GM10847 (cell line): ENCODE results near the gene SLC27A3.

Experiments
- POLR2A ChIP-seq: IDR thresholded peaks from 2 replicates; pipeline ENCODE4 v1.6.1; 2011; ENCODE audit not compliant: insufficient read length; ENCODE audit errors: extremely low read depth

The SLC27A3 gene

GRCh38 chr1:153789478-153790034 lies 14.3 kb downstream of the SLC27A3 start:
- no peak for TF ChIP-seq POLR2A

GRCh38 chr1:153790313-153790965 lies 15.2 kb downstream of the SLC27A3 start:
- no peak for TF ChIP-seq POLR2A

DNA sequence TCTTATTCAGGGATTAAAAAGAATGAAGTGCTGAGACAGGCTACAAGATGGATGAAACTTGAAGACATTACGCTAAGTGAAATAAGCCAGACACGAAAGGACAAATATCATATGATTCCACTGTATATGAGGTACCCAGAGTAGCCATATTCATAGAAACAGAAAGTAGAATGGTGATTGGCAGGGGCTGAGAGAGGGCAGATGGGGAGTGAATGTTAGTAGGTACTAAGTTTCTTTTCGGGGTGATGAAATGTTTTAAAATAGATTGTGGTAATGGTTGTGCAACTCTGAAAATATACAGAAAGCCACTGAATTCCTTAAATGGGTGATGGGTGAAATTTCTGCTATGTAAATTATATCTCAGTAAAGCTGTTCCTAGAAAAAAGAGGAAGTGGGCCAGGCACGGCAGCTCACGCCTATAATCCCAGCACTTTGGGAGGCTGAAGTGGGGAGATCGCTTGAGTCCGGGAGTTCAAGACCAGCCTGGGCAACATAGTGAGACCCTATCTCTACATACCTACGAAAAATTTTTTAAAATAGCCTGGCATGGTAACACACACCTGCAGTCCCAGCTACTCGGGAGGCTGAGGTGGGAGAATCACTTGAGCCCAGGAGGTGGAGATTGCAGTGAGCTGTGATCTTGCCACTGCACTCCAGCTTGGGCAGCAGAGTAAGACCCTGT lies 15.9 kb downstream of the SLC27A3 start:
- no peak for TF ChIP-seq POLR2A

DNA sequence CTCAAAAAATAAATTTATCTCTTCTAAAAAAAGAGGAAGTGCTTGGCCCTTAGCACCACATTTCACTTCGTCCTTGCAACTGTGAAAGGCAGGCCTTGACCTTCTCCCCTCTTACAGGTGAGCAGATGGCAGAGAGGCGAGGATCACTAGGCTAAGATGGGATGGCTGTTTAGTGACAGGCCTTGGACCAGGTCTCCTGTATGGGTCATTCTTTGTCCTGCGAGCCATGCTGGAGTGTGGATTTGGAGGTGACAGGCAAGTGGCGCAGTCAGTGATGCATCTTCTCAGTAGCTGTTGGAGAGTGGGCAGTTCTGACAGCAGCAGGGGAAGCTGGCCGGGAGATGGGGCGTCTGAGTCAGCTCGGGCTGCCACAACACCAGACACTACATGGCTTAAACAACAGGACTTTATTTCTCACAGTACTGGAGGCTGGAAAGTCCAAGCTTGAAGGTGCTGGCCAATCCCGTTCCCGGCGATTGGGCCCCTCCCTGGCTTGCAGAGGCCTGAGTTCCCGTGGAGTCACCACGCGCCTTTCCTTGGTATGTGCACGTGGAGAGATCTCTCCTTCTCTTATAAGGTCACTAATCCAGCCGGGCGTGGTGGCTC lies 16.5 kb downstream of the SLC27A3 start:
- TF ChIP-seq POLR2A = no peak

DNA sequence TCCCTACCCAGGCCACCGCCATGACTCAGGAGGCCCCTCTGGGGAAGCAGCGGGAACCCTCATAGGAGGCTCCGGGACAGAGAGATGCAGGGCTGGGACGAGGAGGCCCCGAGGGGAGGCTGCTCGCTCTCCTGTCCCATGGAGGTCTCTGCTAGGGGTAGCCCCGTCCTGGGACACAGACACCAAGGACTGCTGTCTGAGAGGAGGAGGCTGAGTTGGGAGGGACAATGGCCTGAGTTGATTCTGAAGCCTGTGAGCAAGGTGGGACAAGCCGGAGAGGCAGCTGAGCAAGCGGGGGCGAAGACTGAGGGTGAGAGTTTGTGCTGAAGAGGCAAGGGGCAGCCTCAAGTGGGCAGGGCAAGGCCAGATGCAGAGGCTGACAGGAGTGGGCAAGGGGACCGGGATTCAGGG lies 17.4 kb downstream of the SLC27A3 start:
- TF ChIP-seq POLR2A = no peak

DNA sequence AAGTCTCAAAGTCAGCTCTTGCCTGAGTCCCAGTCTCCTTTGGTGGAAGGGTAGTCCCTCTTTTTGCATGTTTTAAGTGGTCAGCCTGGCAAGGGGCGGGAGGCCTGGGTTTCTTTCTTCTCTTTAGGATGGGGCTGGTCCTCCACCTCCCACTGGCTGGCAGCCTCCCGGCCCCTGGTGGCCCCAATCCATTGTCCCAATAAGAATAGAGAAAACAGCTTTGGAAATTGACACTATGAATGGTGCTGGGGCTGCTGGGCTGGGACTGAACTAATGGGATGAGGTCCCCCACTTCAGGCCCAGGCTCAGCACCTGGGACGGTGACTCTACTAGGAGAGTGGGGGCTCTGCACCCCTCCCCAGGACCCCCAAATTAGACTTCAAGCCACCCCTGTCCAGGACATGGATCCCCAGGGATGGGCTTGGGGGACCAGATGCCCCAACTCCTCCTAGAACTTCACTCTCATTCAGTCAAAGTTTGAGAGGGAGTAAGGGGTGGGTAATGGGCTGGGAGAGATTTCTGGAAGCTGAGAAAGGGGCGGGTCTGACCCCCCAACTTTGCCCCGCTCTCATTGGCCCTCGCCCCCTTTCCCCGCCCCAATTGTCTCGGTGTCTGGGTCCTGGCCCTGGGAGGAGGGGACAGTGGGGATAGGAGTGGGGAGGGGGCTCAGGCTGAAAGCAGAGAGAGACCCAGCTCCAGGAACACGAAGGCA lies 18.2 kb downstream of the SLC27A3 start:
- no peak for TF ChIP-seq POLR2A

DNA sequence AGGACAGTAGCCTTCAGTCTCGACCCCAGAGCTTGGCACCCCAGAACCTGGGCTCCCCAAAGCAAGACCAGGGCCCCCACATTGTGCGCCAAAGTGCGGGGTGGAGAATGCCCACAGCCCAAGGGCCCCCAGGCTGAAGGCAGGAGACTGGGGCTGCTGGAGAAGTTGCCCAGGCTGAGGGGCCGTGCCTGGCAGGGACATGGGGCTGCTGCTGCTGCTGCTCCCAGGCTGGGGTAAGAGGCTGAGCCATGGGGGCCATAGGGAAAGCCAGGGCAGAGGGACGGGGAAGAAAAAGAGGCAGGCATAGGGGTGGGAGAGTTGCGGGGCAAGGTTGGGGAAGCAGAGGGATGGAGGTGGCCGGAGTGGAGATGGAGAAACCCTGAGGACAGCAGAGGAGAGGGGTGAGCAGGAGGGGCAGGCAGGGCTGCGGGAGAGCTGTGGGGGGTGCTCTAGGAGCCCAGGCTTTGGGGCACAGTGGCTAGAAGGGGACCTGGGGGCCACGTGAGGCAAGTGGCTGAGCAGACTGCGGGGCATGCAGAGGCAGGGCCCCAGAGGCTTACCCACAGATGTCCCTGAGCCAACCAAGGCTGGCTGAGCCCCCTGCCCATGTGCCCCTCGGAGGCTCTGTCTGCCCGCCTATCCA lies 18.9 kb downstream of the SLC27A3 start:
- no peak for TF ChIP-seq POLR2A

- TF ChIP-seq POLR2A = no peak
Measured at GRCh38 chr1:153794624-153795329, 19.6 kb downstream of the SLC27A3 start.

GRCh38 chr1:153795330-153795837 lies 20.2 kb downstream of the SLC27A3 start:
- no peak for TF ChIP-seq POLR2A

DNA sequence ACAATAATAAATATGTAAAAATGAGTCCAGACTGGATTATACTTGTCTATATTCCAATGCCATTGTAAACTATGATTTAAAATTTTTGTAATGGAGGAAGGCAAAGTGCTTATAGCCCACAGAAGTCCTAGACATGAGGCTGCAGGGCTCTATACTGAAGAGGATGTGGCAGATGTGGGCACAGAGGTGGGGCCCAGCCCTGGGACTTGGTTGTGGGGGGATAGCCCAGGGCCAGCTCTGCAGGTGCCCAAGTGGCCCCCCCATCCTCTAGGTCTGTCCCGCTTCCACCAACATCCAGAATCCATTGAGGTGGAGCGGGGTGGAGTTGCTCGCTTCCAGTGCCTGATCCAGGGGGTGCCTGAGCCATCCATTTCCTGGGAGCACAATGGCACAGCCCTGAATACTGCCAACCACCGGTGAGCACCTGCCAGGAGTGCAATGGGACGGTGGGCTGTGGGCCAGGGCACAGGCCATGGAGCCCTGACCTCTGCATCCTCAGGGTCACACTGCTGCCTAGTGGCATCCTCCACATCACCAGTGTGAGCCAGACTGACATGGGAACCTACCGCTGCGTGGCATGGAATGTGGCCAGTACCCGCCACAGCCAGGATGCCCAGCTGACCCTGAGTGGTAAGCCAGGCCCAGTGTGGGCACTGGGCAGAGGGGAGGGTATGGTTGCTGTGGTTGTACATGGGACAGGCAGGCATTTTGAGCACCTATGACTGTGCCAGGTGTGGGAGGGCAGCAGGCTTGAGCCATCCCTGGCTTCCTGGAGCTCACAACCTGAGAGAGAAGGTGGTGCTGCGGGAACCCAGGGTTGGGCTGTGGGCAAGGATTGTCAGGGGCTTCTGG lies 21.0 kb downstream of the SLC27A3 start:
- TF ChIP-seq POLR2A = no peak

DNA sequence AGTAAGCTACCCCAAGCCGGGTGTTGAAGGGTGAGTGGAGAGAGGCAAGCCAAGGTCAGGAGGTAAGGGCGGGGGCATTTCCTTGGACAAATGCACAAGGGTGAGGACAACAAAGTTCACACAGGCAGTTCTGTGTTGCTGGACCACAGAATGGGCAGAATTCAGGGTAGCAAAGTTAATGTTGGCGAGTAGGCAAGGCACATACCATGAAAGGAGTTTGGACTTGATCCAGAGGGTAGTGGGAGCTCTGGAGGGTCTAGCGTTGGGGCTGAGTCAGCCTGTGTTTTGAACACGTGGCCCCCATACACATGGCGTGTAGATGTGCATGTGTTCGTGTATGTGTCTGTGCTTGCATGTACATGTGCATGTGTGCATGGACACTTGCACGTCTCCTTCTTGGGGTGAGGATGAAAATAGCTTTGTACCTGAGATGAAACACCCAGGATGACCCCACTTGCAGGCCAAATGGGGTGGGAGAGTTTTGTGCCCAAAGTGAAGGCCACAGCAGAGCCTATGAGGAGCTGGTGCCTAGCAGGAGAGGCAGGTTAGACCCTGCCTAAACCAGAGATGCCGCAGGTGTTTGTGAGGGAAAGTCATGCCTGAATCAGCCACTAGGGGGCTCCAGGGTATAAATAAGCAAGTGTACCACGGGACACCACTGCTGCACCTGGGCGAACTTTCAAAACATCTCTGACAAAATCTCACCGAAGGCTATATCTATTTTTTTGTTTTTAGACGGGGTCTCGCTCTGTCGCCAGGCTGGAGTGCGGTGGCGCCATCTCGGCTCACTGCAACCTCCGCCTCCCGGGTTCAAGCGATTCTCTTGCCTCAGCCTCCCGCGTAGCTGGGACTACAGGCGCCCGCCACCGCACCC lies 21.8 kb downstream of the SLC27A3 start:
- TF ChIP-seq POLR2A = no peak

DNA sequence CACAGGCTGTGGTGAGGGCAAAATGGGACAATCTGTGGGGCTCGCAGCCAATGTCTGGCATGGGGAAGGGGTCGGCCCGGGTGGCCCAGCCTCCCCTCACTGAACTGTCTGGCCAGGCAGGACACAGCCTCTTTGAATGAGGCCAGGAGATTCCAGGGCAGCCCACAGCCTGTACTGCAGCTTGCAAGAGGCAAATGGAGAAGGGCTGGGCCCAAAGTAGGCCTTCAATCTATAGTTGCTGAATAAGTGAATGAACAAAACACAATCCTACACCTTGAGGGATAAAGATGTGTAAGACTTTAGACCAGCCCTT lies 23.2 kb downstream of the SLC27A3 start:
- no peak for TF ChIP-seq POLR2A

GRCh38 chr1:153799016-153799415 lies 23.8 kb downstream of the SLC27A3 start:
- TF ChIP-seq POLR2A = no peak
